ENCODE results near the gene CDK14. TPM values are rescaled to one million over a fixed set of nuclear protein-coding genes. Genes with fewer than 3 reads are reported as not detected.

Gene CDK14
- total RNA-seq, 1 donor from 2014 or later: 79.4 TPM

DNA sequence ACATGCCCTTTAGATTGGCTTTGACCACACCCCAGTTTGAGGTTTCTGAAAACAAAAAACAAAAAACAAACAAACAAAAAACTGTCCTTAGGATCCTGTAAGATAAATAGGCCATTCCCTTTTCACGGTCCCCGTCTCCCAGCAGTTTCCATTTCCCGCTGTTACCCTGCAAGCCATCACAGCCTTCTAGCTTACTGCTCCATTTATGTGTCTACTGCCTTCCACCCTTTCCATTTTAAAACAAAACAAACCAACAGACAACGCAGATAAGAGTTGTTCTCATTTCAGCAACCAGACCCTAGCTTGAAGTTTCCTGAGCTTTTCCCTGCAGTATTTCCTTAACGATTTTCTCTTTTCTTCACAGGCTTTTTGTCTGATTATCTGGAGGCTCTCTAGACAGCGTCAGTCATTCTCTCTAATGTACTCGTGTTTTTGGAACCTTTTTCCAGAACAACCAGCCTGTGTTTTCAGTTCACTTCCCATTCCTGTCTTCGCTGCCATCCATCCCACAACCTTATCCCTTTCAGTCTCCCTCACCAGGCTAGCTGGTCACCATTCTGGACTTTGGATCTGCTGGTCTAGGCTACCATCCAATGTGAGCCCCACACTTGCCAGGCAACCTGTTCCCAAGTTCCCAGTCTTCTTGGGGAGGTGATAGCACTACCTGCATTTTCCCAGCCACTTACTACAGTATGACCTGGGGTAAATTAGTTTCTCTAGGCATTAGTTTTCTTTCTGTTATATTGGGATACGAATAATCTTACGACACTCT is 350.8 kb downstream of the CDK14 start:
- intact Hi-C loops (cut with DNase I): no loop called here
- no peak for ATAC-seq
- no peak for DNase-seq (ENCODE audit: low spot score)

DNA sequence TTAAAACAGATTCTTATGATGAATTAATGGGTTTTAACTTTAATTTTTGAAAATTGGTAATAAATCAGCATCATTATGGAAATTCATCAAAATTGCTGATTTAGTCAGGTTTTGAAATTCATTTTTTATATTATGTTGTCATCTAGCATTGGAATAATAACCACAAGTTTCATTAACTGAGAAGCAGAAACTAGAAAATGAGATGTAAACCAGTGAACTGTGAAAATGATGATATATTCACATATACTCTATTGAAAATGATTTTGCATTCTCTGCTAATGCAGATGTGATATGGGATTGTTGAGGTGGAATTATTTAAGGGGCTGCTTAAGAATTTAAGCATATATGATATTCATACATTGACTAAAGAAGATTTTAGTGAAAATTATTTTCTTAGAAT is 352.0 kb downstream of the CDK14 start:
- intact Hi-C loops (cut with DNase I): no loop called here
- no peak for DNase-seq (ENCODE audit: low spot score)
- ATAC-seq: no peak

DNA sequence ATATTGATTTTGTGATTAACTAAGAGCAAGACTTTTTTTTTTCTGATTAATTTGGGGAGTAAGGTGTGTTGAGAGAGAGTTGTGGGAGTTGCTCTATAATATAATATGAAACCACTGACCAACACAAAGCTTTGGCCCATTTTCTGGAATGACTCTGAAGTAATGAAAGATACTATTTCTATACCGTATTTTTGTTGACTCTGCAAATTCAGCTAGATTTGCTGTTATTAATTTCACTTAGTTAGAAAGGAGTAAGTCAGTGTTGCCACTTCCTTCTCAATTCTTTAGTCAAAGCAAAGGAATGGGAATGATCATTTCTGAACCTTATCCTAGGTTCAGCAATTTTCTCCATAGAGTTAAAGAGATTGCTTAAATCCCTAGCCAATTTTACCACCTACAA is 355.1 kb downstream of the CDK14 start:
- ATAC-seq: no peak
- intact Hi-C loops (cut with DNase I): no loop called here
- DNase-seq (ENCODE audit: low spot score): no peak

DNA sequence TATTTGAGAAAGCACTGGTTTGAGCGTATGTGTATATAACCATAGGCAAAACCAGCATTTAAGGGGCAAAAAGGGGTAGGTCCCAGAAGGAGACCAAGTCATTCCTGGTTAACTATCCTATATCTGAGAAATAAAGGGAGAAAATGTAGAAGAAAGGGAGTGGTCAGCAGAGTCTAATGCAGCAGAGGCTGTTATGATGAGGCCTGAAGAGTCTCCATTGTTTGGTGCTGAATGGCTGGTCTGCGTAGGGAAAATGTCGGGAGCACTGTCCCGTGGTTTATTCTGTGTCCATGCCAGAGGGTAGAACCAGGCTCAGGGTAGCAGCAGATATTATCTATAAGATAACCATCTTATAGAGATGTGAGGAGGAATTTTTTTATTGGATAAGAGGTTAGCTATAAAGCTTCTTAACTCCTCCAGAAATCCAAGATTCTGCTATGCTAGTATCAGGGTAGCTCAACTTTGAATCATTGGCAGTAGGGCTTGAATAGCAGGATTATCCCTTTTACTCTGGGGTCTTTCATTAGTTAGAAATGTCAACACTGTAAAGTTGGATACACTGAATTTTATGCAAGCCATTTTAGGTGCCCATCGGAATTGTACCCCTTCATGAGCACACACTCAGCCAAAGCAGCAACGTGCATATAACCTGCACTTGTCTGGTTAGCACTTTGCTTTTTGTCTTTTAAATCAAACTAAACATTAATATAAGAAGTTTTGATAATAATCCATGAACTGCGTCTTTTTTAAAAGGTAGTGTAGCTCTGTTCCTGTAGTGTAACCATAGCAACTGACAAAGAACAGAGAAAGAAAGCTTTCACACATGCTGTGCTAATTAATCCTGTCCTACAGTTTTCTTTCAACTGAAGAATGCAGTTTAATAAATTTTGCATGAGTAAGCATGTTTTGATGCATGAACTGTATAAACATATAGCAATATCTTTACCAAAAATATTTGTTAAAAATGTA is 356.1 kb downstream of the CDK14 start:
- intact Hi-C loops (cut with DNase I): no loop called here
- DNase-seq (ENCODE audit: low spot score) (no peak), ATAC-seq (peak; percentile 58)

DNA sequence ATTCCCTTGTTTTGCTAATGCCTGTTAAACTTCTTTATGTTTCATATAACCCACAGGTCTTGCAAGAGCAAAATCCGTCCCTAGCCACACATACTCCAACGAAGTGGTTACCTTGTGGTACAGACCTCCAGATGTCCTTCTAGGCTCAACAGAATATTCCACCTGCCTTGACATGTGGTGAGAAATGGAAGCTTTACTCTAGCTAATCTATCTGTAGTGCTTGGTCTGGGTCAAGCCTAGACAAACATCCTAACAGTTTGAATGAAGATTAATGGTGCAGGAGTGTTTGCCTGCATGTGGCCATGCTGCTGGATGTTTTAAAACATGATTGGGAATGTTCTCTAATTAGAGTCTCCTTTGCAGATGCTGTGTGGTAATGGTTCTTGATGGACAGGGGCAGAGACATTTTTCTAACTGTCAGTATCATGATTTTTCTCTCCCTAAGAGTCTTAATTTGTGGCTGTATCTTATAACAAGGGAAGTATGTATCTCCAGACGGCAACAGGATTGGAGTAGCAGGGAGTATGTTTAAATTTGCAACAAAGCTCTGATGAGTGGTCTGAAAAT is 359.6 kb downstream of the CDK14 start:
- ATAC-seq (no peak), DNase-seq (ENCODE audit: low spot score) (no peak)
- intact Hi-C loops (cut with DNase I): no loop called here

DNA sequence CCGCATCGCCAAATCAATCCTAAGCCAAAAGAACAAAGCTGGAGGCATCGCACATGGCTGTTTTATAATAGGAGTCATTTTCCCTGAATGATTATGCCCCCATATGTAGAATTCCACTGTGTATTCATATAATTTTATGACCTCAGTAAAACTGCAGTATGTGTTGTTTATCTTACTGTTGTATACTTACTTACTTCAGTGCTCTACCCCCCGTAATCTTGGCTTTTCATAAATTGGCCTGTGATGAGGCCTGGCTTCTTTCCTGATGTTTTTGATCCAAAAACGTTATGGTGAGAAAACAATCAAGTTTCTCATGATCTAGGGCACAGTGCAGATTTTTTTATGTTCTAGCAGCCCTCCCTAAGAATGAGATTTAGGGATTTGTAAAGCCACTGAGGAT is 361.8 kb downstream of the CDK14 start:
- no peak for DNase-seq (ENCODE audit: low spot score)
- ATAC-seq: no peak
- intact Hi-C loops (cut with DNase I): no loop called here

DNA sequence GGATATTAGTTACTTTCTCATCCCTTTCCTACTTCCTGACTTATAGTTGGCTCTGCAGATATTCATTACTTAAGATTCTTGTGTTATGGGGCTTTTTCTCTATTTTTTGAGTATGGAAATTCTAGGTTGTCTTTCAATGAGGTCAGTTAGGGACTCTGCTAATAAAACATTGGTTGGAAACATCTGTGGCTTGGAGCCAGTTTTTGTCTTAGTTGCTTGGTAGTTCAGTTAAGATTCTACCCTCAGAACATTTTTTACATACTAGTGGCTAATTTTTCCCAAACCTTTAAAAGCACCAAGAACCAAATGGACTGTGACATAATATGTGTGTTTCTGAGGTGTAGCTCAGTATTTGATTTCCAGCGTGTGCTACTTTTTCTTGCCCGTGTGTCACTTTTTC is 362.5 kb downstream of the CDK14 start:
- ATAC-seq: peak; percentile 70
- intact Hi-C loops (cut with DNase I): no loop called here

DNA sequence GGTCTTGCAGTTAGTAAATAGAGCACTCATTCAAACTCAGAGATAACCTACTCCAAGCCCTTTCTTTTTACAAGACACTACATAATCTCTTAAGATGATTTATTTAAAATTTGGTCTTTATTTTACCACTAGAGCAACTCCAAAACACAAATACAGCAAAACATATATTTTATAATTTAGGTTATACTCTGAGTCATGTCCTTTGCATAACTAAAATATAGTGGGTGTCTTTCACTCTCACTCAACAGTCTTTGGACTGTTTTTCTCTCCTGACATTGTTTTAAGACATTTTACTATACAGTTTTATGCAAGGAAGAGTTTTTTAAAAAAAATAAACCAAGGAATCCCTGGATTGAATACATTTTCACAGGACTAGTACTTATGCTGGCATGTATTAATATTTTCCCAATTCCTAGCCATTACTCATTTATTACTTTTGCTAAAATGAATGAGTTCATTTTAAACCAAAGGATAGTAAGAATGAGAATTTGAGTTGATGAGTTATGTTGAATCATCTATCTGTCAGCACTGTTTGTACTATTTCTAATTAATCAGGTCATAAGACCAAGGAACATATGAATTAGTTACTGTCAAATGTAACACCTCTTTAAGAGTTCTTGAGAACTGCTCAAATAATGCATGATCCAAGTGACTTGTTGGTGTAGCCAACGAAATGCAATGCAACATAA is 365.1 kb downstream of the CDK14 start:
- intact Hi-C loops (cut with DNase I): no loop called here
- DNase-seq (ENCODE audit: low spot score) (no peak), ATAC-seq (no peak)

More for the DNA sequence above, 362.5 kb downstream of the CDK14 start:
- no peak for DNase-seq (ENCODE audit: low spot score)

DNA sequence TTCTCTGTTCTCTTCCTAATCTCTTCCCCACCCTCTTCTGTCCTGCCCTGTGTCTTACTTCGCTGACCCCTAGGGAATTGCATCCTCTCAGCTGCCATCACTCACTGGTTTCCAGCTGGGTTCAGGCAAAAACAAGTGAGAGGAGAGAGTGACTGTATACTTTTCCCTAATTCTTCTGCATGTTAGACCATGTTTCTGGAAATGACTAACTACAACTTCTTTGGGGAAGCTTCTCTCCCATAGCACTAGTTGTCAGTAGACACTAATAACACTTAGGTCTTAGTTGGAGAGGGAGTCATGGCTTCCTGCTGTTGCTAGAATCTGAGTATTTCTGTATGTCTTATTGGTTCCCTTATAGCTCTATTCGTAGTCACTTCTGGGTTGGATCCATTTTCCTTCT is 369.1 kb downstream of the CDK14 start:
- no peak for DNase-seq (ENCODE audit: low spot score)
- no peak for ATAC-seq
- intact Hi-C loops (cut with DNase I): no loop called here

DNA sequence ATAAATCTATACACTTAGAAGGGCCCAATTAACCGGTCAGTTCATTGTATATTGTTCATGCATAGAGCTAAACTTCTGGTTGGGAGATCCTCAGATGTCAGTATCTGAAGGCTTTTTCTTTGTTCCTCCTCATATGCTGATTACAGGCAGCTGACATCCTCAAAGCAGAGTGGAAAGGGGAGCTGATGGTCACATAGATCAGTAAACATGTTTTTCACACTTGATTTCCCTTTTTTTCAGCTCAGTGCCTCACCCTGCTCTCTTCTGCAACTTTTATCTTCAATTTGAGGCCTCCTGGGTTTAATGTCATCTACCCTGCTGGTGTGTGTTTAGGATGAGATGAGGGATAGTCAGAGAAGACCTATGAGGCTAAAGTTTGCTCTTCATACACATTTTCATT is 370.2 kb downstream of the CDK14 start:
- ATAC-seq (no peak), DNase-seq (ENCODE audit: low spot score) (no peak)
- intact Hi-C loops (cut with DNase I): no loop called here

DNA sequence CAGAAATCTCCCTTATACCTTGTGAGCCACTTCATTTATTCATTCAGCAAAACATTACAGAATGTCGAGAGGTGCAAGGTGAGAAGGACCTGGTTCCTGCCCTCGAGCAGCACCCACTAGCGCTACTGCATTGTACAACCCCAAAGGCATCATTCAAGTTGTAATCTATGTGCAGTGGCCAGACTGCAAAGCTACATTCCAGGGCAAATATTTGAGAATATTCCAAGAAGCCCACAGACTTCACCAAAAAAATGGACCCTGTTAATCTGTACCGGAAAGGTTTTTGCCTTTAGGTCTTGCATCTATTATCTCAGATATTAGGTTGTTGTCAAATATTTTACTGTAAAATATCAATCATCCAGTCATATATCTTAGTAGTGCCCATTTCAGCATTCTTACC is 372.8 kb downstream of the CDK14 start:
- intact Hi-C loops (cut with DNase I): no loop called here
- DNase-seq (ENCODE audit: low spot score): no peak
- no peak for ATAC-seq

DNA sequence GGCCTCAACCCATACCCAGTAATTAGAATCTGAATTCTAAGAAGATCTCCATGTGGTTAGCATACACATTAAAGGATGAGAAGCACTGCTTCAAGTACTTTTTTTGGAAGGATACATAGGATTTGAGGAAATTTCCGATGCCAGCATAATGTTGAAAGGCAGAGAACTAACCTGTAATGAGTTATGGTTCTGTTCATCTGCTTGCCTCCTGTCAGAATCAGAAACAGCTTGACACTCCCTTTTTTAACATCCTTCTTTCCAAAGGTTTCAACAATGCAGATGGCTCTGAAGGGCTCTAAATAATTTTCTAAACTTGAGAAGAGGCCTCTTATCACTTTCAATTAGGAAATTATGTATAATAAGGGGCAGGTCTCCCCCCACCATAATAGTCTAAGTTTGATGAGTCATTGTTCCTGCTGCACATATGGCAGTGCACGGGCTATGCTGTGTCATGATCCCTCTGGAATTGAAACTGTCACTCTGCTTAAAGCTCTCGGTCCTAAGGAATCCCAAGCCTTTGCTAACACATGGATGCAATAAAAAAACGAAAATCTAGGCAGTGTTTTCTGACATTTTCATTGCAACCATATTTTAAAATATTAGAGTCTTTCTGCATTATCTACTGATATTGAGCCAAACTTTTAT is 376.9 kb downstream of the CDK14 start:
- no peak for ATAC-seq
- intact Hi-C loops (cut with DNase I): no loop called here
- DNase-seq (ENCODE audit: low spot score): no peak

DNA sequence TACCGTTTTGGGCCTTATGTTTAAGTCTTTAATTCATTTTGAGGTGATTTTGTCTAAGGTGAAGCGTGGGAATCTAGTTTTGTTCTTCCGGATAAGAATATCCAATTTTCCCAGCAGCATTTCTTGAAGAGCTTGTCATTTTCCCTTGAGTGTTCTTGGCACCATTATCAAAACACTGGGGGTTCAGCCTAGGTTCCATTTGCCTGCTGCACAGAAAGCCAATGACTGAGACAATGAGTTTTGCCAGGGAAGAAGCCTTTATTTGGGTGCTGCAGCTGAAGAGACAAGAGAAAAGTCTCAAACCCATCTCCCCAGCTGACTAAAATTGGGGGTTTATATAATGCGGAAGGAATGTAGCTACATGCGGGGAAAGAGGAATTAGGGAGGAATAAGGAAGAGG is 380.9 kb downstream of the CDK14 start:
- DNase-seq (ENCODE audit: low spot score) (no peak), ATAC-seq (no peak)
- intact Hi-C loops (cut with DNase I): no loop called here

DNA sequence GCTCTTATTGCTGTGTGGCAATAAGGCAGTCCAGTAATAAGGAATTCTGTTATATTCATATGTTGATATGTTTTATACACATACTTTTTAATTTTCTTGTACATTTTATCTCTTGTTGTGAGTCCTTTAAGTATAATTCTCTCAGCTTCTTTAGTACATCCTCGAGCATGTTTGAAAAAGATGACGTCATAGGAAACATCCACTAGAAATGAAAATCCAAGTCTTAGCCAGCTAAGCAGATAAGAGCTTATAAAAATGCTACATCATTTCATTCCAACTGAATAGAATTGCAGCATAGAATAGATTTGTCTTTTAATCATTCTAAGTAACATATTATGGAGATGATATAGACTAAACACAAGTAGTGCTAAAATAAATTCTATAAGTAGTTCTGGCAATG is 384.4 kb downstream of the CDK14 start:
- no peak for ATAC-seq
- intact Hi-C loops (cut with DNase I): no loop called here
- DNase-seq (ENCODE audit: low spot score): no peak

DNA sequence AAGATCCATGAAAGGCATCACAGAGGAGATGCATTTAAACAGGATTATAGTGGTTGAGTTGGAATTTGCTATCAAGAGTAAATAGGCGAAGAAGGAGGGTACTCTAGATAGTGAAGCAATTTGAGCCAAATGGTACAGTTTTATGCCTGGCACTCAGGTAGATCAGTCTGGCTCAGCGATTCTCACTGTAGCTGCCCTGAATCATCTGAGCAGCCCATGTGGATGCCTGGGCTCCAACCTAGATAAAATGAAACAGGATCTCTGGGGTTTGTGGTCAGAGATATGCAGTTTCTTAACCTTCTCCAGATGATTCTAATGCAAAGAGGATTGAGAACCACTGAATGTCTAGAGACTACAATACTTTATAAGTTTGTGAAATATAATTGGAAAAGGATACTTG is 386.1 kb downstream of the CDK14 start:
- DNase-seq (ENCODE audit: low spot score) (no peak), ATAC-seq (no peak)
- intact Hi-C loops (cut with DNase I): no loop called here

DNA sequence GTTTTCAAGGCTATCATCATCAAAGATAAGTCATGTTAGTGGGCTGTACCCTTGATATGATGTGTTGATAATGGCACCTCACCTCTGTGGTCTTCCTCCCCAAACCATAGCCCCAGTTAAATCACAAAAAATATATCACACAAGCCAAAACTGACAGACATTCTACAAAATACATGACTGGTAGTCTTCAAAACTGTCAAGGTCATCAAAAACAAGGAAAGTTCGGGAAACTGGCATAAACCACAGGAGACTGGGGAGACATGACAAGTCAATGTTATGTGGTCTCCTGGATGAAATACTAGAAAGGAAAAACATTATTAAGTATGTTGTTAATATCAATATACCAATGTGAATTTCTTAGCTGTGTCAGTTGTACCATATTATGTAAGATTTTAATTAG is 388.6 kb downstream of the CDK14 start:
- ATAC-seq: no peak
- no peak for DNase-seq (ENCODE audit: low spot score)
- intact Hi-C loops (cut with DNase I): no loop called here

DNA sequence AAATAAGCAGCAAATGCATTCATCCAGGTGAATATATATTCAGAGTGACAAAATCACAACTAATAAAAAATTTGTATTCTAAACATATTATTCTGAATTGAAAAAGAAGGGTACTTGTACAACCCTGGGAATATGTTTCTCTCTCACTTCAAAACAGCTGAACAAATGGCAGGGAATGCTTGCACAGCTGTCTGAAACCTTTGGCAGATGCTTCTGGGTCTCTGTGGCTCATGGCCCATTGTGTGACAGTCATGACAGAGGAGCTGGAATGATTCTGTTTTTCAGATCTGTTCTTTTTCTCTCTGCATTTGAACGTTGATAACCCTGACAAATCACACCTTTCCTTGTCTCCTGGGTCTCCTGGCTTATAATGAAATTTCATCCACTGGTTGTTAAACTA is 392.4 kb downstream of the CDK14 start:
- intact Hi-C loops (cut with DNase I): no loop called here
- ATAC-seq: peak; percentile 45
- DNase-seq (ENCODE audit: low spot score): no peak

DNA sequence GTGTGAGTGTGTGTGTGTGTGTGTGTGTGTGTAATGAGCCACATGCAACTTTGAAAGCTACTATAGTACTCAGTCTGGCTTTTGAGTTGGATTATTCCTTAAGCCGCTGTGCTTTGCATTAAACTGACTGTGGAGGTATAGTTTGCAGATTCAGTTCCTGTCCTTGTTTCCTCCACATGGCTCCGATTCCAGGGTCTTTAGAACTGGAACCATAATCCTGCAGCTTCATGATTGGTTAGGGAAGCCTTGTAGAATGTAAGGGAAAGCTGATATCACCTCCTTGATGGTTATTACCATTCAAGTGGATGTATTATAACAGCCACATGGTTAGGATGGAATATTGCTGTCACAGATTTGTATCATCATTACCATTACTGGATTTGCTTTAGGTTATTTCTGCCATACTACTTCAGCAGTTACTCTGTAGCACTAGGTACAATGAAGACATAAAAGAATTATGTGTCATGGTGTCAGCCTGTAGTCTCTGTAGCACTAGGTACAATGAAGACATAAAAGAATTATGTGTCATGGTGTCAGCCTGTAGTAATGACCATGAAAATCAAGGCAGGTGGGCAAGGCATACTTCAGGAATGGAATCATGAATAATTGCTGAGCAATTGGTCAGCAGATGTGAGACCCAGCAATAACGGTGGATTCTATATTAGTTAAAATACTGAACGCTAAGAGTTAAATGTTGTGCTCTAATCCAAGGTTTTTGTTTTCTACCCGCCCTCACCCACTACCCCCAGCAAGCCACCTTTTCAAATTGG is 393.1 kb downstream of the CDK14 start:
- ATAC-seq: no peak
- no peak for DNase-seq (ENCODE audit: low spot score)
- intact Hi-C loops (cut with DNase I): no loop called here
